Femur (tissue), 1 donor: ENCODE measurements around the gene DEDD.

ENCODE experiments used
- DNase-seq: peaks from one replicate; pipeline ENCODE4 v3.0.0-alpha.2; 2017

DEDD gene

GRCh38 chr1:161132410-161133219, at the start of gene DEDD:
Gene DEDD, minus strand, starts transcription at chr1:161132667. Its CDS starts 8,205 bp downstream, at chr1:161124462.
- DNase-seq: peak; percentile 97

- DNase-seq: peak; percentile 10
Observed at GRCh38 chr1:161182214-161182613, 49.7 kb upstream of the DEDD start.

- DNase-seq: peak; percentile 12
Observed at GRCh38 chr1:161180639-161181038, 48.2 kb upstream of the DEDD start.

- peak; percentile 11 for DNase-seq
Observed at GRCh38 chr1:161179698-161180097, 47.2 kb upstream of the DEDD start.

DNA sequence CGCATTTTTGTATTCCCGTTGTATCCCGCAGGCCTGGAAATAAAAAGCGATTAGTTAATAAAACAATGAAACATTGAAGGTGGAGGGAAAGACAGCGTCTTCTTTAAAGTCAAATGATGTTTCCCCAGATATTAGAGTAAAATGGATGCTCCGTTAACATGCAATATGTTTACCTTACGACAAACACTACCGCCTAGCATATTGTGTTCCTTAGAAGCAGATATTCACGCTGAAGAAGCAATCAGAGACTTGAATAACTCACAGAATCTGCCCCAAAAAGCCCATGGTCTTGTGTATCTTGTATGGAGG, 45.4 kb upstream of the DEDD start:
- no peak for DNase-seq

GRCh38 chr1:161177112-161177935, 44.9 kb upstream of the DEDD start, which contains the start of gene B4GALT3:
Gene B4GALT3, minus strand, starts transcription at chr1:161177507. Its CDS starts 1,447 bp downstream, at chr1:161176060.
- DNase-seq: peak; percentile 95

GRCh38 chr1:161176468-161177111, 44.1 kb upstream of the DEDD start:
- peak; percentile 24 for DNase-seq

DNA sequence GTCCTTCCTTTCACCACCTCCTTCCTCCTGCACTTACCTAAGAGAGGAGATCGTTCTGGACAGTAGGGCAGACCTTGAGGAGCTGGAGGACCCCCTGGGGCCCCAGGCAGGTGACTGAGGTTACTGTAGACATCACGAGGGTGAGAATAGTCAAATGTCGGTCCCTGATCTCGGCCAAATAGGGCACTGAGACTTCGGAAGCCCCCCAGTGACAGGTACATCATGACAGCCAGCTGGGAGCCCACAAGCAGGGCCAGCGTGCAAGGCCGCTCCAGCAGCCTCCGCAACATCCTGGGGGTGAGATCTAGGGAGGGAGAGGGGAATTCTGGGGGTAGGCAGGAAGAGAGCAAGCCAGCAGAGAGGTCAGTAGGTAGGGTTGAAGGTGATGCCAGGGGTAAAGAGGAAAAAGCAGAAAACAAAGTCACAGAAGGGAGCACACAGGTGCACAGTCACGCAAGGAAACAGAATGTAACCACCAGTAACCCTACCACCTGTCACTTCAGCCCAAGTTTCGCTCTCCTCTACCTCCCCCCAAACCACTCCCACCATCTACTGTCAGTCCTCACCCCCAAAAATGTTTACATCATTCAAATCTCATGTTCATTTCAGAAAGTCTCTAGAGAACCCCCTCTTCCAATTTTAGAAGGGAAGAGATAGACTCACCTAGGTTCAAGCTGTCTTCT, 43.4 kb upstream of the DEDD start:
- DNase-seq: peak; percentile 13

- DNase-seq: peak; percentile 14
Observed at GRCh38 chr1:161174911-161175310, 42.4 kb upstream of the DEDD start.

- DNase-seq: no peak
Observed at GRCh38 chr1:161173711-161174110, 41.2 kb upstream of the DEDD start.

DNA sequence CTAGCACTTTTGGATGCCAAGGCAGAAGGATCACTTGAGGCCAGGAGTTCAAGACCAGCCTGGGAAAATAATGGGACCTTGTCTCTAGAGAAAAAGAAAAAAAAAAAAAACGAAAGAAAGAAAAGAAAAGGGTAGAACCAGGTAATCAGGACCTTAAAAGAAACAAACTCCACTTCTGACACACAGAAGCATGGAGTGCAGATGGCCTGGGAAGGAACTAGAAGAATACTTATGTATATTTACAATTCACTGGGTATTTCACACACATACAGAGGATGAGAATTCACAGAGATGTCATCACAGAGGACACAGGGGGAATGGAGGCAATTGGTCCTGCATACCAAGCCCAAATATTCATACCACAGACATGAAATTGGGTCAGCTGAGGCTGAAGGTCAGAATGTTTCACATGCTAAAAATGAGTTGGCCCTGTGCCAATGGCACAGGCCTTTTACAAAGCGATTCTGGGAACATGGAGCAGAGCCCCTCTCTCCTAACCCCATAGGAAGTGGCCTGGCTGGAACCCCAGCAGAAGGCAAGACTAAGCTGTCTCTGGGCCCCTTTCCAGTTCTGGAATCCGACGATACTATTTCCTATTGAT, 40.4 kb upstream of the DEDD start:
- no peak for DNase-seq

DNA sequence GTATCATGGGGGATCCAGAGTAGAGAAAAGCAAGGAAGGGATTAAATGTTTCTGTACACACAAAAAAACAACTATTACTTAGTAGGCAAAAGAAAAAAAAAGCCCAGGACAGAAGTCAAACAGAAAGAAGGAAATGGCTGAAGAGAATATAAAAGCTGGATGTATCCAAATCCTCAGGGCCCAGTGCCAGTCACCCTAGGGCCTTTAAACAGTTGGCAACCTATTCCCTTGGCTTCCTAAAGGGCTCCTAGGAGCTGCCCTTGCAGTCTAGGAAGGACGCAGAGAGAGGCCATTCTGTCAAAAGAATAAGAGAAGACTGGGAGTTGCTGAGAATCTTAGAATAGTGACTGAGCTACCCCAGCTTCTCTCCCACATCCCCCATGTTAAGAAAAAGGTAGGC, 39.9 kb upstream of the DEDD start:
- no peak for DNase-seq

GRCh38 chr1:161171696-161172095, 39.2 kb upstream of the DEDD start:
- no peak for DNase-seq

DNA sequence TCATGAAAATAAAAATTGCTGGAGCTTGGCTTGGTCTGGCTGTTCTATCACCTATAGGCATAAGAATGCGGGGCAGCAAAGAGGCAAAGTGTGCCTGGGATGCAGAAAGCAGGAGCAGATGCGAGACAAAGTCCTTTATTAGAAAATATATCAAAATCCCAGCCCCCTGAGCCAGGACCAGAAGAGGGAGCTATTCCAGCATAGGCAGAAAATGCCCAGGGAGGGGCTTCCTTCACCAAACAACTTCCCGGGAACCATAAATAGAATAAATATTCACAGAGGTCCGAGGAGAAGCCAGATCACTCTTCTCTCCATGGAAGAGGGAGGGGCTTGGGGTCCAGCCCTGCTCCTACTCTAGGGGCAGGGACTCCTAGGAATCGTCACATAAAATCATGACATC, 38.7 kb upstream of the DEDD start:
- DNase-seq: no peak

GRCh38 chr1:161168906-161169305, 36.4 kb upstream of the DEDD start:
- no peak for DNase-seq

GRCh38 chr1:161166669-161167548, 34.4 kb upstream of the DEDD start:
- peak; percentile 18 for DNase-seq

- peak; percentile 98 for DNase-seq
Observed at GRCh38 chr1:161165742-161166668, 33.5 kb upstream of the DEDD start, which contains the start of gene PPOX. Gene PPOX, plus strand, starts transcription at chr1:161166426. Its CDS starts 422 bp downstream, at chr1:161166848.

DNA sequence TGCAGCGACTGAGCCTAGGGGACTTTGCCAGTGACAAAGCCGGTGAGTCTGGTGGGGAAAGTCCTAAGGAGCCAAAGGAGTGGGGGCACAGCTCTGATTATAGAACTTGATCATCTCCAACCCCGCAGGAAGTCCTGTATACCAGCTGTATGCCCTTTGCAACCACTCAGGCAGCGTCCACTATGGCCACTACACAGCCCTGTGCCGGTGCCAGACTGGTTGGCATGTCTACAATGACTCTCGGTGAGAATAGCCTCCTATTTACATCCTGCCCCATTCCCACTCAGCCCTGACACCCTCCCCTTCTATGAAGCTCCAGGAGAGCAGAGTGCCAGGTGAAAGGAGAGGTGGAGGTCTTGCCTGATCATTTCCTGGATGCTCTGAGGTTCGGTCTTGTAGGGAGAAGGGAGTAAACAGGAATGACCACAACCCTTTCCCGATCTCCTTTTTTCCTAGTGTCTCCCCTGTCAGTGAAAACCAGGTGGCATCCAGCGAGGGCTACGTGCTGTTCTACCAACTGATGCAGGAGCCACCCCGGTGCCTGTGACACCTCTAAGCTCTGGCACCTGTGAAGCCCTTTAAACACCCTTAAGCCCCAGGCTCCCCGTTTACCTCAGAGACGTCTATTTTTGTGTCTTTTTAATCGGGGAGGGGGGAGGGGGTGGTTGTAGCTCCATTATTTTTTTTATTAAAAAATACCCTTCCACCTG, 32.6 kb upstream of the DEDD start:
- peak; percentile 20 for DNase-seq

GRCh38 chr1:161163793-161164192, 31.3 kb upstream of the DEDD start:
- no peak for DNase-seq
